Neural cell (in vitro differentiated cells): ENCODE results near the gene KCNIP4. TPM values are rescaled to one million over a fixed set of nuclear protein-coding genes. Genes with fewer than 3 reads are reported as not detected.

Source experiments
- H2AFZ ChIP-seq: fragments of 200-600, 300-800 bp; sonication (generic), shearing (Covaris generic); 2 replicates; pipeline ENCODE4 v1.6.0; 2014; ENCODE audit warnings: low read depth, mild to moderate bottlenecking, antibody characterized with exemption, low read length, moderate library complexity
- H3F3A ChIP-seq: fragments of 200-600 bp; shearing (Covaris generic); 2 replicates; pipeline ENCODE4 v1.6.1; 2016; ENCODE audit warnings: mild to moderate bottlenecking, moderate library complexity, mixed read lengths, antibody characterized with exemption, low read length; ENCODE audit not compliant: insufficient read depth, poor library complexity, severe bottlenecking
- H3K27ac ChIP-seq: fragments of 200-600, 300-800 bp; sonication (generic), shearing (Covaris generic); 2 replicates; pipeline ENCODE4 v1.5.1; 2014; ENCODE audit warnings: mild to moderate bottlenecking, low read length, moderate library complexity
- H3K27me3 ChIP-seq: fragments of 300-800, 200-600 bp; sonication (generic), shearing (Covaris generic); 2 replicates; pipeline ENCODE4 v1.6.0; 2014; ENCODE audit warnings: mild to moderate bottlenecking, low read depth, low read length, moderate library complexity; ENCODE audit not compliant: insufficient read depth
- H3K36me3 ChIP-seq: fragments of 300-800, 200-600 bp; sonication (generic), shearing (Covaris generic); 2 replicates; pipeline ENCODE4 v1.5.1; 2014; ENCODE audit warnings: mild to moderate bottlenecking, antibody characterized with exemption, low read length, moderate library complexity; ENCODE audit not compliant: insufficient read depth
- H3K4me2 ChIP-seq: fragments of 300-800, 200-600 bp; sonication (generic), shearing (Covaris generic); 2 replicates; pipeline ENCODE4 v1.6.0; 2014; ENCODE audit warnings: mild to moderate bottlenecking, low read length
- H3K4me3 ChIP-seq: fragments of 300-800, 200-600 bp; sonication (generic), shearing (Covaris generic); 2 replicates; pipeline ENCODE4 v1.5.1; 2014; ENCODE audit warnings: mild to moderate bottlenecking, low read length, moderate library complexity
- H3K79me2 ChIP-seq: fragments of 200-600 bp; shearing (Covaris generic); replicated peaks from 2 replicates; pipeline ENCODE4 v1.6.0; 2014; ENCODE audit warnings: mild to moderate bottlenecking, low read length, moderate library complexity; ENCODE audit not compliant: insufficient read depth
- H3K9ac ChIP-seq: fragments of 300-800, 200-600 bp; sonication (generic), shearing (Covaris generic); 2 replicates; pipeline ENCODE4 v1.6.1; 2016; ENCODE audit warnings: mild to moderate bottlenecking, low read length, mixed read lengths
- H3K9me2 ChIP-seq: fragments of 200-600 bp; shearing (Covaris generic); 2 replicates; pipeline ENCODE4 v1.6.1; 2016; ENCODE audit warnings: mild to moderate bottlenecking, low read length, mixed read lengths; ENCODE audit not compliant: insufficient read depth
- H3K9me3 ChIP-seq: fragments of 200-600, 300-800 bp; sonication (generic), shearing (Covaris generic); 2 replicates; pipeline ENCODE4 v1.6.1; 2016; ENCODE audit warnings: mild to moderate bottlenecking, mixed run types, low read length, moderate library complexity, mixed read lengths
- H4K20me1 ChIP-seq: fragments of 200-600 bp; shearing (Covaris generic); 2 replicates; pipeline ENCODE4 v1.6.1; 2016; ENCODE audit warnings: mild to moderate bottlenecking, mixed run types; ENCODE audit not compliant: insufficient read depth
- EP300 ChIP-seq: fragments of 450-650 bp; conservative IDR thresholded peaks from 2 replicates; pipeline ENCODE4 v1.6.1; 2014; ENCODE audit warnings: antibody characterized with exemption, mild to moderate bottlenecking, moderate library complexity; ENCODE audit not compliant: poor library complexity, severe bottlenecking
- EZH2 ChIP-seq: fragments of 200-600, 300-800 bp; shearing (Covaris generic), sonication (generic); IDR thresholded peaks from 2 replicates; pipeline ENCODE4 v1.6.1; 2014; ENCODE audit warnings: antibody characterized with exemption, low read length, borderline replicate concordance, mild to moderate bottlenecking; ENCODE audit not compliant: insufficient read depth, poor library complexity, severe bottlenecking
- MXI1 ChIP-seq: fragments of 450-650 bp; conservative IDR thresholded peaks from 2 replicates; pipeline ENCODE4 v1.6.1; 2014; ENCODE audit warnings: antibody characterized with exemption, mild to moderate bottlenecking; ENCODE audit not compliant: poor library complexity, severe bottlenecking
- POLR2AphosphoS5 ChIP-seq: IDR thresholded peaks from 2 replicates; pipeline ENCODE4 v1.6.1; 2012
- RAD21 ChIP-seq: fragments of 450-650 bp; conservative IDR thresholded peaks from 2 replicates; pipeline ENCODE4 v1.6.1; 2014; ENCODE audit warnings: antibody characterized with exemption, mild to moderate bottlenecking, moderate library complexity
- REST ChIP-seq: IDR thresholded peaks from 2 replicates; pipeline ENCODE4 v1.6.1; 2012; ENCODE audit warnings: borderline replicate concordance
- SMC3 ChIP-seq: fragments of 450-650 bp; conservative IDR thresholded peaks from 2 replicates; pipeline ENCODE4 v1.6.1; 2014; ENCODE audit warnings: antibody characterized with exemption, mild to moderate bottlenecking, moderate library complexity; ENCODE audit not compliant: poor library complexity
- TAF1 ChIP-seq: IDR thresholded peaks from 2 replicates; pipeline ENCODE4 v1.6.1; 2012; ENCODE audit warnings: low read depth
- polyA plus RNA-seq: library from polyadenylated mRNA; depleted of rRNA; stranded (reverse); fragments of >200 nt; gene quantifications from 2 replicates; pipeline ENCODE4 v1.2.3, GENCODE V29; 2014
- TF ChIP-seq, protein P1 (sequence below): fragments of 450-650 bp; IDR thresholded peaks from 2 replicates; pipeline ENCODE4 v1.5.1; 2014; ENCODE audit warnings: antibody characterized with exemption, mild to moderate bottlenecking, moderate library complexity; ENCODE audit not compliant: poor library complexity, severe bottlenecking

Gene KCNIP4
- polyA plus RNA-seq, 1 donor from 2014 or later = 22.8 TPM

DNA sequence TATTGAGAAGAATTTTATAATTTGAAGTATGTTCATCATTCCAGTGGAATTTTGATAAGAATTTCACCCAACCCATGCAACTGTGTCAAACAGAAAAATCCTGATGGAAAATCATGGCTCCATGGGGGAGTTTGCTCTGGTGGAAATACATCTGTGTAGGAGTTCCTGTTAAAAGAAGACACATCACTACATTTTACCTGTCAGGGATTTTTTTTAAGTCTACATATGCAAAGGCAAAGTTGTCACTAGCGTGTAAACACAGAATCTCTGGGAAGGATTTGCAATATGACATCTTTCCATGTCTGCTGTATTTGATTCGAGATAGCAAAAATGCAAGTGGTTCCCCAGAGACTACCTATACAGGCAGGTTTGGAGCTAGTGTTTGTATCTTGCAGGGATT lies 581.0 kb downstream of the KCNIP4 start:
- Histone ChIP-seq H3K4me2 (no peak overlapping the region), H3K4me3 (no peak overlapping the region), H3K36me3 (no peaks in the 10 kb centered on the region), H3K27me3 (no peaks in the 10 kb centered on the region), H3K27ac (peak overlapping the region; percentile 29), H3K9ac (no peak overlapping the region), H3K9me3 (no peaks in the 10 kb centered on the region), H2AFZ (no peak overlapping the region), H3K9me2 (no peaks in the 10 kb centered on the region), H3F3A (no peaks in the 10 kb centered on the region), H4K20me1 (no peaks in the 10 kb centered on the region), H3K79me2 (no peaks in the 10 kb centered on the region)
- TF ChIP-seq REST (peak; percentile 71), POLR2AphosphoS5 (peak; percentile 79), SMC3 (no peak), EP300 (peak; percentile 93), TAF1 (no peak)

GRCh38 chr4:21366840-21367239 lies 581.7 kb downstream of the KCNIP4 start:
- no peaks in the 10 kb centered on the region for H3K9me2 ChIP-seq
- TF ChIP-seq SMC3 = no peak
- TF ChIP-seq RAD21 = no peak
- no peak for TF ChIP-seq TAF1
- no peak for TF ChIP-seq POLR2AphosphoS5
- TF ChIP-seq EP300 = no peak
- no peak for TF ChIP-seq REST
- no peak for TF ChIP-seq MXI1
- TF ChIP-seq, protein P1, sequence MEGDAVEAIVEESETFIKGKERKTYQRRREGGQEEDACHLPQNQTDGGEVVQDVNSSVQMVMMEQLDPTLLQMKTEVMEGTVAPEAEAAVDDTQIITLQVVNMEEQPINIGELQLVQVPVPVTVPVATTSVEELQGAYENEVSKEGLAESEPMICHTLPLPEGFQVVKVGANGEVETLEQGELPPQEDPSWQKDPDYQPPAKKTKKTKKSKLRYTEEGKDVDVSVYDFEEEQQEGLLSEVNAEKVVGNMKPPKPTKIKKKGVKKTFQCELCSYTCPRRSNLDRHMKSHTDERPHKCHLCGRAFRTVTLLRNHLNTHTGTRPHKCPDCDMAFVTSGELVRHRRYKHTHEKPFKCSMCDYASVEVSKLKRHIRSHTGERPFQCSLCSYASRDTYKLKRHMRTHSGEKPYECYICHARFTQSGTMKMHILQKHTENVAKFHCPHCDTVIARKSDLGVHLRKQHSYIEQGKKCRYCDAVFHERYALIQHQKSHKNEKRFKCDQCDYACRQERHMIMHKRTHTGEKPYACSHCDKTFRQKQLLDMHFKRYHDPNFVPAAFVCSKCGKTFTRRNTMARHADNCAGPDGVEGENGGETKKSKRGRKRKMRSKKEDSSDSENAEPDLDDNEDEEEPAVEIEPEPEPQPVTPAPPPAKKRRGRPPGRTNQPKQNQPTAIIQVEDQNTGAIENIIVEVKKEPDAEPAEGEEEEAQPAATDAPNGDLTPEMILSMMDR = no peak
- no peak for TF ChIP-seq EZH2
- H3K36me3 ChIP-seq = no peaks in the 10 kb centered on the region
- no peak overlapping the region for H3K4me2 ChIP-seq
- no peak overlapping the region for H3K27ac ChIP-seq
- no peaks in the 10 kb centered on the region for H3K79me2 ChIP-seq
- no peaks in the 10 kb centered on the region for H4K20me1 ChIP-seq
- H3K4me3 ChIP-seq = no peak overlapping the region
- H3F3A ChIP-seq = no peaks in the 10 kb centered on the region
- no peak overlapping the region for H3K9ac ChIP-seq
- no peaks in the 10 kb centered on the region for H3K9me3 ChIP-seq
- no peak overlapping the region for H2AFZ ChIP-seq
- H3K27me3 ChIP-seq = no peaks in the 10 kb centered on the region
